Fibroblast of skin of left quadriceps (primary cell): ENCODE data around the gene TSPEAR.

Source experiments
- DNase-seq, 2 experiments: peaks; one replicate each; pipeline ENCODE4 v3.0.0-alpha.2; 2013; ENCODE audit warnings: low read depth in 2 of 2

Gene TSPEAR

GRCh38 chr21:44740742-44741141 lies 29.4 kb upstream of the TSPEAR start:
- no peak for DNase-seq

GRCh38 chr21:44739316-44739715 lies 27.9 kb upstream of the TSPEAR start:
- no peak for DNase-seq

GRCh38 chr21:44738621-44739020 lies 27.2 kb upstream of the TSPEAR start:
- DNase-seq = no peak

- no peak for DNase-seq
These were observed 26.5 kb upstream of the TSPEAR start for GRCh38 chr21:44737706-44738354.

GRCh38 chr21:44736291-44737004 lies 25.1 kb upstream of the TSPEAR start:
- DNase-seq = no peak

- DNase-seq = no peak
These were observed 24.4 kb upstream of the TSPEAR start for GRCh38 chr21:44735821-44736220.

GRCh38 chr21:44734841-44735240 lies 23.5 kb upstream of the TSPEAR start:
- no peak for DNase-seq

DNA sequence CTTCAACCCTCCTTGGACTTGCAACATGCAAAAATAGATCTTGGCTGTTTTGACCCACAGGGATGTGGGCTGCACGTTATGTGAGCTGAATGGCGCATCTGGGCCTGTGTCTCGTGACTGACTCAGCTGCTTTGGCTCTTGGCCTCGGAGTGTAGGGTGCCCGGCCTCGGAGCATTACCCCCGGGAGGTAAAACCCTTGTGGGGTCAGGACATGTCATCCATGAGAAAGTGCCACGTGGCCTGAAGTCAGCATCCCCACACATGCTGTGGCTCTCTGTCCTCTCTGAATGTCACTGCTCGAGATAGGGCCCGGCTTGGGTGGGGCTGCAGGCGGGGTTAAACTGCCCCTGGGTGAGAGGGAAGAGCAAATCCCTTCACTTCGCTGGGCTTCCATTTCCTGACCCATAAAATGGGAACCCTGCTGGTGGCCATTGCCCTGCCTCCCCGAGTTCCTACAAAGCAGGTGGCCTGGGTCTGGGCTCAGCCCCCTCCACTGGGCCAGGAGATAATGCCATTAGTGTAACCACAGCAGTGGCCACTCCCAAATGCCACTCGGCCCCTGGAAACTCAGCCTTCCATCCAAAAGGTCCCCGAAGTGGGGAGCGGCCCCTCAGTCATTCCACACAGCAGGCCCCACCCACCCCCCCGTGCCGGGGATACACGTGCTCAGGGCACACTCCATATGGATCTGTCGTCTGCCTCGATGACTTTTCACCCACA lies 22.8 kb upstream of the TSPEAR start:
- DNase-seq = no peak

DNA sequence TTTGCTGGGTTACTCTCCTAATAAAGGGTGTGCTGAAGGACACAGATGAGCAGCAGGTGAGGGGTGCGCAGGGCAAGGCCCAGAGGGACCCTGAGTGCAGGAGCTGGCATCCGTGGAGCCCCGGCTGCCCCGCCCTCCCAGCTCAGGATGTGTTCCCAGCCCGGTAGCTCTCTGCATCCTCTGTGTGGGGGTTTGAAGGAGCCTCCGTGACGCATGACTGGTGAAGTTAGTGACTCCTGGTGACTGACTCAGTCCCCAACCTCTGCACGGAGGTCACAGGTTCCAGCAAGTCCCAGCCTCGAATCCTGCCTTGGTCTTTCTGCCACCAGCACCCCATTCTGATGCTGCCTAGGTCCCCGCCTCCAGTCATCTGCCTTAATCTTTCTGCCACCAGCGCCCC lies 21.6 kb upstream of the TSPEAR start:
- DNase-seq = no peak

- no peak for DNase-seq
These were observed 20.9 kb upstream of the TSPEAR start for GRCh38 chr21:44732263-44732662.

- no peak for DNase-seq
These were observed 19.7 kb upstream of the TSPEAR start for GRCh38 chr21:44730951-44731579.

GRCh38 chr21:44730028-44730395 lies 18.6 kb upstream of the TSPEAR start:
- DNase-seq = no peak

DNA sequence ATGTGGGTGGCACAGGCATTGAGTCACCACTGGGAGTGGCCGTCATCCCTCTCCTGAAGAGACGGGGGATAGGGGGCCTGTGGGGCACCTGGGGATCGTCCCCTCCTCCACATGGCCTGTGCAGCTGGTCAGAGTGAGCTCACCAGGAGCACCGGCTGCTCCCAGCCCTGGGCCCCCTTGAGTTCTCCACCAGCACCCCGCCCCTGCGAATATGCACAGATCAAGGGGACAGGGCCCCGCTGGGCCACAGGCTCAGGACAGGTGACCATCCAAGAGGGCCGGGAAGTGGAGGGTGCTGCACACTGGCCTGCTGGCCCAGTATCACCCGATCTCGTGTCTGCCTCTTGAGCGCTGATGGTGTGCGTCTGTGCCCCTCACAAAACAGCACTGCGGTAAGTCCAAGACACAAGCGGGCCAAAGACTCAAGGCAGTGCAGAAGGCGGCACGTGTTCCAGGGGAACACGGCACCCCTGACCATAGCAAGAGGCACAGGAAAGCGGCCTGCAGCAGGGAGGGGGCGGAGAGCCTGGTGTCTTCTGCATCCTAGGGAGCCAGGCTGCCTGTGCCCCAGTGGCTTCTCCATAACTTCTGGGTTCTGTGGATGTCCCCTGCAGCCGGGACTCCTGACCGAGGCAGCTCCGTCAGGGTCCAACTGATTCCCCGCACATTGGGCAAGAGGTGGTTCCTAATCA lies 18.1 kb upstream of the TSPEAR start:
- no peak for DNase-seq

- no peak for DNase-seq
These were observed 17.3 kb upstream of the TSPEAR start for GRCh38 chr21:44728716-44729115.

- DNase-seq = no peak
These were observed 16.4 kb upstream of the TSPEAR start for GRCh38 chr21:44727757-44728156.

- DNase-seq = no peak
These were observed 15.9 kb upstream of the TSPEAR start for GRCh38 chr21:44727321-44727720.

- no peak for DNase-seq
These were observed 15.5 kb upstream of the TSPEAR start for GRCh38 chr21:44726826-44727225.

GRCh38 chr21:44724926-44725325 lies 13.6 kb upstream of the TSPEAR start:
- no peak for DNase-seq

- no peak for DNase-seq
These were observed 12.8 kb upstream of the TSPEAR start for GRCh38 chr21:44724196-44724595.

- no peak for DNase-seq
These were observed 12.1 kb upstream of the TSPEAR start for GRCh38 chr21:44723177-44724131.

GRCh38 chr21:44722731-44723130 lies 11.4 kb upstream of the TSPEAR start:
- no peak for DNase-seq
